Colonic mucosa (tissue), 4 donors: ENCODE data around the gene KLF16. TPM values are rescaled to one million over a fixed set of nuclear protein-coding genes. Genes with fewer than 3 reads are reported as not detected.

Source experiments
- DNase-seq: peaks from one replicate; pipeline ENCODE4 v3.0.0-alpha.2; 2020
- H3K27ac ChIP-seq: fragments of 200-600 bp; one replicate; pipeline ENCODE4 v1.8.0; 2021
- H3K27me3 ChIP-seq: fragments of 200-600 bp; one replicate; pipeline ENCODE4 v1.8.0; 2021
- H3K36me3 ChIP-seq: fragments of 200-600 bp; one replicate; pipeline ENCODE4 v1.8.0; 2021
- H3K4me1 ChIP-seq: fragments of 200-600 bp; one replicate; pipeline ENCODE4 v1.8.0; 2021; ENCODE audit warnings: mild to moderate bottlenecking
- H3K4me3 ChIP-seq: fragments of 200-600 bp; one replicate; pipeline ENCODE4 v1.8.0; 2021
- H3K9ac ChIP-seq, 2 donors: one replicate each; pipeline ENCODE4 v1.7.0; 2013; ENCODE audit warnings: control low read depth in 2 of 2, low read depth in 2 of 2, low read length in 2 of 2
- H3K9me3 ChIP-seq: fragments of 200-600 bp; one replicate; pipeline ENCODE4 v1.8.0; 2021
- CTCF ChIP-seq: fragments of 200-600 bp; IDR thresholded peaks from one replicate; pipeline ENCODE4 v1.8.0; 2022; ENCODE audit warnings: antibody characterized with exemption, mild to moderate bottlenecking
- intact Hi-C: fragments of 100-400 bp; cut with DNase I; formaldehyde crosslinking; loops from one replicate; pipeline ENCODE4 v1.14.1; 2022
- total RNA-seq, 2 donors: library from RNA; stranded (reverse); fragmentation: NEBNext Ultra II Directional in 1 of 2; extraction: Animal tissue kit (Norgen Biotek cat#: 25700) in 1 of 2; gene quantifications; one replicate each; pipeline ENCODE4 v1.2.1, GENCODE V29; 2021
- donor health status: healthy.
- donor health status: DM: no; HTN: no; CAD: no.
- donor health status: DM: no; HTN: no; CAD: no.

KLF16 gene
- total RNA-seq, 2 donors from 2014 or later = 31.1 to 34.8 TPM

DNA sequence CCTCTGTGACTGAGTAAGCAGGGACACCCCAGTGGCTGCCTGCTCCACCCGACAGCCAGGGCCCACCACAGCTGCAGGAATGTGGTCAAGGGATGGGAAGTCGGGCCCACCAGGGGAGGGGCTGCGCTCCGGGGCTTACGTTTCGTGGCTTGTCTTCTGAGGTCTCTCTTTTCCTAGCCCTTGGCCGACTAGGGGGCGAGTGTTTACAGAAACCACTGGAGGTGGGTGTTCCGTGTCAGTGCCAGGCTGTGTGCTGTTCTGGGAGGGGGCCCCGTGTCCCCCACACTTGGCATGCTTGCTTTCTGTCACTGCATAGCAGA lies 46.3 kb upstream of the KLF16 start:
- Histone ChIP-seq H3K36me3 (peaks cover 11% of the 10 kb centered on the region), H3K9ac (no peak overlapping the region), H3K27me3 (no peaks in the 10 kb centered on the region), H3K9me3 (no peaks in the 10 kb centered on the region), H3K27ac (no peak overlapping the region), H3K4me3 (no peak overlapping the region), H3K4me1 (peaks cover 9% of the 10 kb centered on the region)
- no peak for DNase-seq
- no peak for TF ChIP-seq CTCF
- intact Hi-C loops = no loop called here

DNA sequence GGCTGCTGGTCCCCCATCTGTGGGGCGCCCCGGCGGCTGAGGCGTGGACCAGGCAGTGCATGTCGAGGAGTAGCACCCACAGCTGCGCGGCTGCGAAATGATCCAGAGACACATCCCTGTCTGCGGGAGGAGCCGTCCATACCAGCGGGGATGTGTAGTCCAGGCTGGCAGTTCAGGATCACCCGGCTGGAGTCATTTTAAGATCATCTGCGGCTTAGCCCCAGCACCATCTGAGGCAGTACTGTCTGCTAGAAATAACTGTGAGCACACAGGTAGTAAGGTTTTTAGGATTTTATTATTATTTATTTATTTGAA lies 44.9 kb upstream of the KLF16 start:
- H3K9ac ChIP-seq = peak overlapping the region in 1 of 2 donors; percentile 77
- H3K36me3 ChIP-seq = peaks cover 8% of the 10 kb centered on the region
- H3K9me3 ChIP-seq = no peaks in the 10 kb centered on the region
- peaks cover 9% of the 10 kb centered on the region for H3K4me1 ChIP-seq
- H3K27ac ChIP-seq = peak overlapping the region; percentile 73
- no peaks in the 10 kb centered on the region for H3K27me3 ChIP-seq
- intact Hi-C loops = no loop called here
- peak overlapping the region; percentile 23 for H3K4me3 ChIP-seq
- no peak for DNase-seq
- no peak for TF ChIP-seq CTCF

- no peaks in the 10 kb centered on the region for H3K27me3 ChIP-seq
- H3K9ac ChIP-seq = peak overlapping the region; percentile 70 to 77
- TF ChIP-seq CTCF = no peak
- intact Hi-C loops = no loop called here
- peak overlapping the region; percentile 23 for H3K4me3 ChIP-seq
- H3K36me3 ChIP-seq = peaks cover 2% of the 10 kb centered on the region
- H3K4me1 ChIP-seq = peaks cover 9% of the 10 kb centered on the region
- peak; percentile 82 for DNase-seq
- no peaks in the 10 kb centered on the region for H3K9me3 ChIP-seq
- H3K27ac ChIP-seq = peak overlapping the region; percentile 73
These were observed 44.4 kb upstream of the KLF16 start for GRCh38 chr19:1907563-1908363.

- H3K27ac ChIP-seq = peak overlapping the region; percentile 73
- H3K27me3 ChIP-seq = no peaks in the 10 kb centered on the region
- no peaks in the 10 kb centered on the region for H3K9me3 ChIP-seq
- H3K4me1 ChIP-seq = peaks cover 9% of the 10 kb centered on the region
- no peak for DNase-seq
- TF ChIP-seq CTCF = no peak
- no peak overlapping the region for H3K4me3 ChIP-seq
- peak overlapping the region; percentile 70 to 77 for H3K9ac ChIP-seq
- no peaks in the 10 kb centered on the region for H3K36me3 ChIP-seq
- intact Hi-C loops = no loop called here
These were observed 43.7 kb upstream of the KLF16 start for GRCh38 chr19:1906985-1907562.

GRCh38 chr19:1905863-1906375 lies 42.5 kb upstream of the KLF16 start:
- Histone ChIP-seq H3K36me3 (no peaks in the 10 kb centered on the region), H3K4me3 (peak overlapping the region; percentile 53), H3K4me1 (peaks cover 9% of the 10 kb centered on the region), H3K9me3 (no peaks in the 10 kb centered on the region), H3K27me3 (no peaks in the 10 kb centered on the region), H3K27ac (peak overlapping the region; percentile 74), H3K9ac (peak overlapping the region; percentile 59 to 85)
- no peak for DNase-seq
- TF ChIP-seq CTCF = no peak
- intact Hi-C loops = no loop called here
